Measurements from ENCODE around the gene ABCB10. TPM values are rescaled to one million over a fixed set of nuclear protein-coding genes. Genes with fewer than 3 reads are reported as not detected.

ABCB10 gene
- polyA plus RNA-seq, 1 donor (not counting 4 experiments of a cell fraction or from before 2014, with no cell fraction given) = 14.3 TPM

- H4K20me1 ChIP-seq (ENCODE audit: control insufficient read depth, extremely low read depth, insufficient read depth, low read length) = no peaks in the 10 kb centered on the region
- H2AFZ ChIP-seq (ENCODE audit: control insufficient read depth, low read length) = no peak overlapping the region
- no peaks in the 10 kb centered on the region for H3K79me2 ChIP-seq (ENCODE audit: control insufficient read depth, insufficient read depth, low read length)
- FAIRE-seq (no peak), DNase-seq (ENCODE audit: low read depth, low spot score) (no peak)
- H3K4me1 ChIP-seq (ENCODE audit: control insufficient read depth, extremely low read depth, insufficient read depth, low read length) = no peaks in the 10 kb centered on the region
- H3K9me1 ChIP-seq (ENCODE audit: control insufficient read depth, extremely low read depth, insufficient read depth, low read length) = no peaks in the 10 kb centered on the region
- no peak overlapping the region for H3K4me2 ChIP-seq (ENCODE audit: control insufficient read depth, extremely low read depth, insufficient read depth, low read depth, low read length)
- no peak for TF ChIP-seq EZH2 (IDR thresholded peaks at IDR 0.05; ENCODE audit: low read length)
- peaks cover 5 to 22% of the 10 kb centered on the region in 2 experiments for H3K36me3 ChIP-seq (ENCODE audit: control insufficient read depth in 2 of 2, extremely low read depth in 1 of 2, insufficient read depth in 2 of 2, low read length in 2 of 2)
- dilution Hi-C loops (cut with MboI; ENCODE audit: extremely low pct_ligation_motif_present, low sequenced_read_pairs) = no loop called here
- H3K9ac ChIP-seq (ENCODE audit: control insufficient read depth, extremely low read depth, insufficient read depth, low read length) = no peak overlapping the region
- H3K27me3 ChIP-seq (ENCODE audit: control insufficient read depth, extremely low read depth, insufficient read depth, low read length) = no peaks in the 10 kb centered on the region
- H3K9me3 ChIP-seq (ENCODE audit: control insufficient read depth, low read depth, low read length) = no peaks in the 10 kb centered on the region
- H3K27ac ChIP-seq (ENCODE audit: control insufficient read depth, insufficient read depth, low read length) = no peak overlapping the region
- H3K4me3 ChIP-seq (ENCODE audit: control insufficient read depth in 2 of 3, extremely low read depth in 1 of 3, insufficient read depth in 2 of 3, low read depth in 1 of 3, low read length in 3 of 3) = no peak overlapping the region
Measured at GRCh38 chr1:229537894-229538293, 20.6 kb downstream of the ABCB10 start.

- H3K4me2 ChIP-seq (ENCODE audit: control insufficient read depth, extremely low read depth, insufficient read depth, low read depth, low read length) = no peak overlapping the region
- H4K20me1 ChIP-seq (ENCODE audit: control insufficient read depth, extremely low read depth, insufficient read depth, low read length) = no peaks in the 10 kb centered on the region
- H2AFZ ChIP-seq (ENCODE audit: control insufficient read depth, low read length) = no peak overlapping the region
- FAIRE-seq (no peak), DNase-seq (ENCODE audit: low read depth, low spot score) (no peak)
- TF ChIP-seq EZH2 (IDR thresholded peaks at IDR 0.05; ENCODE audit: low read length) (no peak), CTCF (optimal IDR thresholded peaks at IDR 0.05 in 1 of 3, IDR thresholded peaks at IDR 0.05 in 1 of 3, conservative IDR thresholded peaks at IDR 0.05 in 1 of 3; ENCODE audit: extremely low read depth in 1 of 3, insufficient read depth in 2 of 3, low read length in 3 of 3) (no peak)
- no peaks in the 10 kb centered on the region for H3K9me1 ChIP-seq (ENCODE audit: control insufficient read depth, extremely low read depth, insufficient read depth, low read length)
- H3K9me3 ChIP-seq (ENCODE audit: control insufficient read depth, low read depth, low read length) = no peaks in the 10 kb centered on the region
- H3K27ac ChIP-seq (ENCODE audit: control insufficient read depth, insufficient read depth, low read length) = no peak overlapping the region
- no peaks in the 10 kb centered on the region for H3K4me1 ChIP-seq (ENCODE audit: control insufficient read depth, extremely low read depth, insufficient read depth, low read length)
- no peaks in the 10 kb centered on the region for H3K79me2 ChIP-seq (ENCODE audit: control insufficient read depth, insufficient read depth, low read length)
- no peak overlapping the region for H3K4me3 ChIP-seq (ENCODE audit: control insufficient read depth in 2 of 3, extremely low read depth in 1 of 3, insufficient read depth in 2 of 3, low read depth in 1 of 3, low read length in 3 of 3)
- dilution Hi-C loops (cut with MboI; ENCODE audit: extremely low pct_ligation_motif_present, low sequenced_read_pairs) = no loop called here
- peaks cover 5 to 22% of the 10 kb centered on the region in 2 experiments for H3K36me3 ChIP-seq (ENCODE audit: control insufficient read depth in 2 of 2, extremely low read depth in 1 of 2, insufficient read depth in 2 of 2, low read length in 2 of 2)
- no peak overlapping the region for H3K9ac ChIP-seq (ENCODE audit: control insufficient read depth, extremely low read depth, insufficient read depth, low read length)
- no peaks in the 10 kb centered on the region for H3K27me3 ChIP-seq (ENCODE audit: control insufficient read depth, extremely low read depth, insufficient read depth, low read length)
Measured at GRCh38 chr1:229536982-229537381, 21.5 kb downstream of the ABCB10 start.

- Histone ChIP-seq H3K4me3 (ENCODE audit: control insufficient read depth in 2 of 3, extremely low read depth in 1 of 3, insufficient read depth in 2 of 3, low read depth in 1 of 3, low read length in 3 of 3) (no peak overlapping the region), H2AFZ (ENCODE audit: control insufficient read depth, low read length) (no peak overlapping the region), H3K4me1 (ENCODE audit: control insufficient read depth, extremely low read depth, insufficient read depth, low read length) (no peaks in the 10 kb centered on the region), H3K4me2 (ENCODE audit: control insufficient read depth, extremely low read depth, insufficient read depth, low read depth, low read length) (no peak overlapping the region), H3K9me1 (ENCODE audit: control insufficient read depth, extremely low read depth, insufficient read depth, low read length) (no peaks in the 10 kb centered on the region), H3K36me3 (ENCODE audit: control insufficient read depth in 2 of 2, extremely low read depth in 1 of 2, insufficient read depth in 2 of 2, low read length in 2 of 2) (peaks cover 8 to 22% of the 10 kb centered on the region in 2 experiments), H3K27ac (ENCODE audit: control insufficient read depth, insufficient read depth, low read length) (no peak overlapping the region), H3K9ac (ENCODE audit: control insufficient read depth, extremely low read depth, insufficient read depth, low read length) (no peak overlapping the region), H3K9me3 (ENCODE audit: control insufficient read depth, low read depth, low read length) (no peaks in the 10 kb centered on the region), H3K27me3 (ENCODE audit: control insufficient read depth, extremely low read depth, insufficient read depth, low read length) (no peaks in the 10 kb centered on the region), H4K20me1 (ENCODE audit: control insufficient read depth, extremely low read depth, insufficient read depth, low read length) (no peaks in the 10 kb centered on the region), H3K79me2 (ENCODE audit: control insufficient read depth, insufficient read depth, low read length) (no peaks in the 10 kb centered on the region)
- FAIRE-seq (no peak), DNase-seq (ENCODE audit: low read depth, low spot score) (no peak)
- TF ChIP-seq EZH2 (IDR thresholded peaks at IDR 0.05; ENCODE audit: low read length) = no peak
- no peak for TF ChIP-seq CTCF (optimal IDR thresholded peaks at IDR 0.05 in 1 of 3, IDR thresholded peaks at IDR 0.05 in 1 of 3, conservative IDR thresholded peaks at IDR 0.05 in 1 of 3; ENCODE audit: extremely low read depth in 1 of 3, insufficient read depth in 2 of 3, low read length in 3 of 3)
- dilution Hi-C loops (cut with MboI; ENCODE audit: extremely low pct_ligation_motif_present, low sequenced_read_pairs) = no loop called here
Measured at GRCh38 chr1:229535230-229535629, 23.3 kb downstream of the ABCB10 start.

All from keratinocyte (primary cell).